Measurements from ENCODE around the gene TTC28.

TTC28 gene

DNA sequence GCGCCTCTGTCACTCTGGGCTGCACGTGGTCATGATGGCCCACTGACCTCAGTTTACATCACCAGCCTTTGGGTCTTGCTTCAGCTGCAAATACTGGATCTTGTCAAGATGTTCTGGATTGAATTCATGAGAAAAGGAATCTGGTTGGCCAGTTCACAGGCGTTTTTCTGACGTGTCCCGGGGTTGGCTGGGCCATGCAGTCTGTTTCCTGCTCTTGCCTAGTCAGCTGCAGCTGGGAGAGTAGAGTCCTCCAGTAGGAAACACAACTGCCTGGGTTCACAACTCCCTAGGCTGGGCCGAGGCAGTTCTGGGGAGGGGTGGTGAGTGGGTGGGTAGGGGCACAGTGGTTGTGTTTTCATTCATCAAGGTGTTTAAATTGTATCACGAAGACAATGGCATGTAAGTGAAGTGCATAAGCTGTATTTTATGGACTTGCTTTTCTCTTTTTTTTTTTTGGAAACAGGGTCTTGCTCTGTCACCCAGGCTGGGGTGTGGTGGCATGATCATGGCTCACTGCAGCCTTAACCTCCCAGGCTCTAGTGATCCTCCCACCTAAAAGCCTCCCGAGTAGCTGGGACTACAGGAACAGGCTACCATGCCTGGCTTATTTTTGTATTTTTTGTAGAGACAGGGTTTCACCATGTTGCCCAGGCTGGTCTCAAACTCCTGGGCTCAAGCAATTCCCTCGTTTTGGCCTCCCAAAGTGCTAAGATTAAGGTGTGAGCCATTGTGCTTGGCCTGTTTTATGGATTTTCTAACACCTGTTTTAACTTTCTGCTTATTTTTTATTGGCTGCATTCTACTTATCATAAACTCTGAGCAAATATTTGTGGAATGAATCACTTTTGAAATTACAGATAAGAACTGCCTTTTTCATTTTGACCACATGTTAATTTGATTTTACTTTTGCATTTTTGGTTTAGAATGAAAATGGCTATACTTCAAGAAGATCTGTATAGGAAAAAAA, 706.6 kb downstream of the TTC28 start:
- DNase-seq (ENCODE audit: low read depth, low spot score), result no peak

DNA sequence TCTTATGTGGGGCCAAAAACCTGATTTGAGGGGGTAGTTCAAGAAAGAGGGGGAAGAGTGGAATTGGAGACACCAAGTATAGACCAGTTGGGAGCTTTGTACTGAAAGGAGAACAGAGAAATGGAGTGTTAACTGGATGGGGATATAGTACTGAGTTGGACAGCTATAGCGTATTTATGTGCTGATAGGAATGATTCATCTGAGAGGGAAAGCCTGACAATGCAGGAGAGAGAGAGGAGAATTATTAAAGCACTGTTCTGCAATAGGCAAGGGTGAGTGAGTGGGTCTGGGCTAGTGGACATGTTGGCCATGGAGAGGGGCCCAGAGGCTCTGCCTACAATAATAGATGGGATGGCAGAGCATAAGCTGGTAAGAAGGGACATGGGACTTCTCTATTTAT, 707.7 kb downstream of the TTC28 start:
- DNase-seq (ENCODE audit: low read depth, low spot score), result no peak

DNA sequence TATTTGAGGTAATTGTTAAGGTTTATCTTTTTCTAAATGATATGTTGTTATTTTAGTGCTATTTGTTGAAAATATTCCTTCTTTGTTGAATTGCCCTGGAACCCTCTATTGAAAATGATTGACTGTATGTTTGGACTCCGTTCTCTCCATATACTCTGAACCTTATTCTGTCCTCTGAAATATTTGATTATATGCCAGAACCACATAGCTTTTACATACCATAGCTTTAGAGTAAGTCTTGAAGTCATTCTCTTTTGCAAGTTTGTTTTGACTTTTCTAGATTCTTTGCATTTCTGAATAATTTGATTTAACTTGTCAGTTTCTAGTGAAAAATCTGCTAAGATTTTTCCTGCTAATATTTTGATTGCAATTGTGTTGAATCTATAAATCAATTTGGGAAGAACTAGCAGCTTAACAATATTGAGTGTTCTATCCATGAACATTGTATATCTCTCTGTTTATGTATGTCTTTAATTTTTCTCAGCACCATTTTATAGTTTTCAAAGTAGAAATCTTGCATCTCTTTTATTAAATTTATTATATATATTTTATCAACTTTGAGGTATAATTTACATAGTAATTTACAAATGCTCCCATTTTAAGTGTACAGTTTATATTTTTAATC, 708.9 kb downstream of the TTC28 start:
- DNase-seq (ENCODE audit: low read depth, low spot score), result no peak

DNA sequence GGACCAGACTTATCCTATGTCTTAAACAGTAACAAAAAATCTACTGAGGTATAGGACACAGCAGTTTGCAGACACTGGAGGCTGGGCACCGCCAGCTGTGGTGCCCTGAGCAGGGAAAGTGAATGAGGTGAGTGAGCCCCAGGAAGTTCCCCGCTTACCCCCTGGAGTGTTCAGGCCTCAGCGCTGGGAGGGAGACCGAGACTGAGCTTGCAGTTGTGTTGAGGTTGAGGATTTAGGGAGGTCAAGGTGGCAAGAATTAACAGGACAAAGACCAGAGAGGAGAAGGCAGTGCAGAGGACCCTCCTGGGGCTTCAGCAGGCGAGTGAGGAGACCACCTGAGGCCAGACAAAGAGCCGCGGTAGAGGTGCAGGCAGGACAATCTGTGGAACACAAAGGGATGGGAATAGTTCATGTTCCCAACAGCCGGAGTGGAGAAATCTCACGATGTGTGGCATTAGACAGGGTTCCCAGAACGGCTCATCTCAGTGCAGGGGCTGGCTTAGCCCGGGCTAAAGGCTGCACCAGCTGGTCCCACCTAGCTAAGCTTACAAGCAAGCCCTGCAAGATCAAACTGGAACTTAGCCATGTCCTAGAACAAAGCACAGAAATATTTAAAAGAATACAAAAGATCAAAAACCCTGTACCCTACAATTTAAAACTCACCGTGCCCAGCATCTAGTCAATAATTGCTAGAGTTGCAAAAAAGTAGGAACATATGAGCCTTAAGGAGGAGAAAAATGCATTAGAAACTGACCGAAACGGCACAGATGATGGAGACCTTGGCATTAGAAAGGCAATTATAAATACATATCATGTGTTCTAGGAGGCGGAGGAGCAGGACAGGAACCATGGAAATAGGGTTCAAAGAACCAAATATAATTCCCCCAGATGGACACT, 713.2 kb downstream of the TTC28 start:
- no peak for DNase-seq (ENCODE audit: low read depth, low spot score)

DNA sequence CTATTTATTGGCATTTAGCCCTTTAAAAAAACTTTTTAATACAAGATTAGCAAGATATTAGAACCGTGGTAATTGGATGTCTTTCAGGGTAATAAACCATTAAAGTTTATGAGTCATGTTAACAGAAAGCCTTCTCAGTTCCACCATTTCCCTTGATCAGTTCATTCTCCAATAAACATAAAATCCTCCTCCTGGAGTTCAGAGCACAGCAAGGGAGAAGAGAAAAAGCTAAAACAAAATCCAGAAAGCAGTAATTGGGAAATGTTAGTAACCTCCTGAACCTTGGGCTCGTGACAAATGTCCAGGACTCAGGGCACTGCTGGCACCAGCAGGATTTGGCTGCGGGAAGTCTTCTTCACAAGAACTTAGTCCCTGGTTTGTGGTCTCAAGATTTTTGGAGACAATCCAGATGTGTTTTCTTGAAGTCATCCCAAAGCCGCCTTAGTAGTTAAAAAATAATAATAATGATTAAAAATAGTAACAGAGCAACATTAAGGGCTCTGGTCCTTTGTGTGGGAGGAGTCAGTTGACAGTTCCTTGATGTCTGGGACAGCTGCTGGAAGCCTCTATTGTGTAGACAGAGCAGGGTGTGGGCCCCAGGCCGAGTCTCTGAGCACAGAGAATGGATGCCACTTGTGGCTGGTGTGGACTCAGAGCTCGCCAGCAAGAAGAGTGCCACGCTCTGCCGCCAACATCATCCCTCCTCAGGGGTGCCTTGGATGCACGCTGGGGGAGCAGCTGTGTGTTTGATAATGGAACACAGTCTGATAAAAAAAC, 717.2 kb downstream of the TTC28 start:
- peak; percentile 28 for DNase-seq (ENCODE audit: low read depth, low spot score)

DNA sequence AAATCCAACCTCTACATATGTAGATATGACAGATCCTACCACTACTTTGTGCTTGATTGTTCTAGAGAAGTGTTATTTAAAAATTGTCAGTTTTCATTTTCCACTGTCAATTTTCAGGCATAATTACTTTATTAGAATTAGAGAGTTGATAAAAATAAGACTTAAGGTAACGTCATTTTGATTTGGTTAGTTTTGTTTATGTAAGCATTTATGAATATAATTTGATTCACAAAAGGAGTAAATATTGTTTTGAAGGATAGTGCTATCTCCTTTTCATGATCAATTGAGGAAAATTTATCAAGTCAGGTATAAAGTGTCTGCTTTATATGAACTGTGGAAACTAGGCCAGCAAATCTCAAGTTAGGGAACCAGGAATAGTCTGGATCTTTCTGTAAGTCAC, 718.0 kb downstream of the TTC28 start:
- no peak for DNase-seq (ENCODE audit: low read depth, low spot score)

DNA sequence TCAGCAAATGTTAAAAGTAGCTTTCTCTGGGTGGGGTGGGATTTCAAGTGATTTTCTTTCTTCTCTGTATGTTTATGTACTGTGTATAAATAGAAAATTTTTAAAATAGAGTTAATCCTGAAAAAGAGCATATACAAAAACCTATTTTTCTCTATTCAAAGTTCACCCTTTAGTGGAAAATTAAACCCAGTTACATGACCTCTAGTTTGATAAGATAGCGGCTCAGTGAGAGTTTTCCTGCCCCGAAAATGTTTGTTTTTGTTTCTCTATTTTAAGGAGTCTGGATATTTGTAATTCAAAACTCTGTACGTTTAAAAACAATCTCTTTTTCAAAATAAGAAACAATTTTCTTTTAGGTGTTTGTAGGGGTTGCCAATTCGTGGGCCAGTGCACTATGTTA, 718.5 kb downstream of the TTC28 start:
- DNase-seq (ENCODE audit: low read depth, low spot score), result no peak

DNA sequence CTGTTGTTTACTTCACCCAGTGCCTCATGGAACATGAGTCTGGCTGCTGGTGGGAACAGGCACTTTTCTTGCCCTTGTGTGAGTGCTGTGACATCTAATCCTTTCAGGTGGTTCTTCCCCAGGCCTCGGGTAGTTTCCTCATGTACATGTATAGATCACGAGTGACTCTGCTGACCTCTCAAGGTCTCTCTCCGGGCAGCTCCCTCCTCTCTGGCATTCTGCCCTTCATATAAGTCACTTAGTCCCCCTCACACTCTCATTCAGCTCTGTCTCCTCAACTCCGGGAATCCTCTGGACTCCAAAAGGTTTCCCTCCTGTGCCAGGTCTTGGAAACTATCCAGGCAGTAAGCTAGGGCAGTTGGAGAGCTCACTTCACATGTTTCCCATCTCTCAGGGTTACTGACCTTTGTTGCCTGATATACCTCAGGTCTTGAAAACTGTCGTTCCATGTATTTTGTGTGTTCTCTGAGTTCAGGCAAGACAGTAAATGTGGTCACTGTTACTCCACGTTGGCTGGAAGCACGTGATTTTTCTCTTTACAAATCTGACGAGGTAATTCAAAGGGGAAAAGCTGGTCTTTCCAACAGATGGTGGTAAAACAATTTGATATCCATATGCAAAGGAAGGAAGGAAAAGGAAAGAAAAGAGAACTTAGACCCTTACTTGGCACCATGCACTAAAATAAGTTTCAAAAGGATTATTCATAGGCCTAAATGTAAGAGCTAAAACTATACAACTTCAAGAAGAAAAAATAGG, 720.1 kb downstream of the TTC28 start:
- DNase-seq (ENCODE audit: low read depth, low spot score), result no peak

DNA sequence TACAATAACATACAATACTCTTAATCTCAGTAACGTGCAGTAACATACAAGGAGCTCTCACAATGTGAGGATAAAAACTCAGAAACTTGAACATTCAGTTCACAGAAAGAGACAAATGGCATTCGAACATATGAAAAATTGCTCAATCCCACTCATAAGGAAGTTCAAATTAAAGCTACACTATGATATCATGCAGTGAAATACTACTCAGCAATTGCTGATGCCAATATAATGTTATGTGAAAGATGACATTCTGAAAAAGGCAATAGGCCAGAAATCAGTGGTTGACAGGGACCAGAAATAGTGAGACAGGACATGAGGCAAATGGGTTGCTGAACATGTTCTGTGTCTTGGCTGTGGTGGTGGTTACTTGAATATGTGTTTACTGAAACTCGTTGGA, 726.9 kb downstream of the TTC28 start:
- no peak for DNase-seq (ENCODE audit: low read depth, low spot score)

DNA sequence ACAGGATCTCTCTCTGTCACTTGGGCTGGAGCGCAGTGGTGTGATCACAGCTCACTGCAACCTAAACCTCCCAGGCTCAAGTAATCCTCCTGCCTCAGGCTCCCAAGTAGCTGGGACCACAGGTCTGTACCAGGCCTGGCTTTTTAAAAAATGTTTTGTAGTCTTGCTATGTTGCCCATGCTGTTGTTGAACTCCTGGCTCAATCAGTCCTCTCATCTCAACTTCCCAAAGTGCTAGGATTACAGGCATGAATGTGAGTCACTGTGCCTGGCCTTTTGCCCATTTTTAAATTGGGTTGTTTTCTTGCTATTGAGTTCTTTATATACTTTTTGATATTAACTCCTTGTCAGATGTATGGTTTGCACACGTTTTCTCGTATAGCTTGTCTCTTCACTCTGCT, 727.5 kb downstream of the TTC28 start:
- peak; percentile 74 for DNase-seq (ENCODE audit: low read depth, low spot score)

DNA sequence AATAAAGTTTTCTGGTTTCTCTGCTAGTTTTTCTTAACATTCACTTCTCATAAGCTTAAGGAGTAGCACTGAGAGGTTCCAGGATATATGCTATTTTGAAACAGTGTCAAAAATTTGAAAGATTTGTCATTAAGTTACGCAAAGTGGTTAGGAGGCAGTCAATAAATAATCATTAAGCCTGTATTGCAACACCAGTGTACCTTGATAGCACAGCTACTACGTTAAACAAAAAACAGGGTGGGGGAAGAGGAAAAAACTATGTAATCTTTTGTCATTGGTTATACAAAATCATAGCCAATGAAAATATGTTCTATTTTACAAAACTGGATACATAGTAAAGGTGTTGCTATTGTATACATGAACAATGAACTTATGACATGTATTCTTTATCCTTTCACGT, 730.2 kb downstream of the TTC28 start:
- DNase-seq (ENCODE audit: low read depth, low spot score), result no peak

DNA sequence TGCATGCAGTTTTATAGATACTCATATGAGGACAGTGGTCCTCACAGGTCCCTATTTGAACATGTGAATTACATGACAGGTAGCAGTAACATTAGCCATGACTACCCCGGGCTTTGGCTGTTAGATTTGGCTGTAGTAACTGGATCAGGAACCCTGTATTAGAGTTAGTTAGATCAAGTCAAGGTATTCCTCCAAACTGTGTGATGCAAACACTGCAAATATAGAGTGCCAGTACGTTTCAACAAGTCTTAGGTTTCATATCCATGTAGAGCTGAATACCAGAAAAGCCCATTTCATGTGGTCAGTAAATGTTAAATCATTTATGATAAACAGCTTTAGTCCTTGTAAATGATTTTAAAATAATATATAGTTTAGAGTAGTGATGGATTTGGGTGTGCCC, 731.1 kb downstream of the TTC28 start:
- DNase-seq (ENCODE audit: low read depth, low spot score), result no peak

DNA sequence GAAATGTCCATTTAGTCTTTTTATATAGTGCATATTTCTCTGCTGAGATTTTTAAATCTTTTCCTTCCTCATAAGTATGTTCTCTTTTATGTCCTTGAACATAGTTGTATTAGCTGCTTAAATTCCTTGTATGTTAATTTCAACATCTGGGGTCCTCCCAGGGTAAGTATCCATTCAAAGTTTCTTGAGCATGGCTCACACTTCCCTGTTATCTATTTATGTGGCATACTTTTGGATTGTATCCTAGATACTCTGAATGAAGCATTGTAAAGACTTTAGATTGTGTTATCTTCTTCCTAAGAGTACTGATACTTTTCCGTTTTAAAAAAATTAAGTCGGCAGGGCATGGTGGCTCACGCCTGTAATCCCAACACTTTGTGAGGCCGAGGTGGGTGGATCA, 732.2 kb downstream of the TTC28 start:
- no peak for DNase-seq (ENCODE audit: low read depth, low spot score)

DNA sequence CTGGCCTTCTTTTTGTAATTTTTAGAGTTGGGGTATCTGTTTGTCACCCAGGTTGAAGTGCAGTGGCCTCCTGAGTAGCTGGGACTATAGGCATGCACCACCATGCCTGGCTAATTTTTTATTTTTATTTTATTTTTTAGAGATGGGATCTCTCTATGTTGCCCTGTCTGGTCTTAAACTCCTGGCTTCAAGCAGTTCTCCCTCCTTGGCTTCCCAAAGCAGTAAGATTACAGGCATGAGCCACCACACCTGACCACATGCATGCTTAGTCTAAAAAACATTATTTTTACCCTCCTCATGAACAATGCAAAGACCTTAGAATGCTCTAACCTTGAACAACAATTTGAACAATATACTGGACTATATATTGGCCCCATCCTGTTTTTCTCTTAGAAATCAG, 738.5 kb downstream of the TTC28 start:
- no peak for DNase-seq (ENCODE audit: low read depth, low spot score)

DNA sequence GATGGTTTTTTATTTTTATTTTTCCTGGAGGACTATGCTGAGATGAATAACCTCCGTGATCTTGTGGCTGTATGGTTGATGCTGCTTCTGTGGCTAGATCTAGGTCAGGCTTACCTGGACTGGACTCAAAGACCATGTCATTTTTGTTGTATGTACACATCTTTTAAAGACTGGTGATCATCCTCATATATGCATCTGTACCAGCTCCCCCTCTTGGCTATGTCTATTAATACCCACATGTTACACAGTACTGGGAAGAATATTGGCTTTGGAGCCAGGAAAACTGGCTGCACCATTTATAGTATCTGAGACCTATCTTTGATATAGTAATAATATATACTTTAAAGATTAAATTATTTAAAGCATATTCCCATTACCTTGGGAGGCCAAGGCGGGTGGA, 742.2 kb downstream of the TTC28 start:
- no peak for DNase-seq (ENCODE audit: low read depth, low spot score)

DNA sequence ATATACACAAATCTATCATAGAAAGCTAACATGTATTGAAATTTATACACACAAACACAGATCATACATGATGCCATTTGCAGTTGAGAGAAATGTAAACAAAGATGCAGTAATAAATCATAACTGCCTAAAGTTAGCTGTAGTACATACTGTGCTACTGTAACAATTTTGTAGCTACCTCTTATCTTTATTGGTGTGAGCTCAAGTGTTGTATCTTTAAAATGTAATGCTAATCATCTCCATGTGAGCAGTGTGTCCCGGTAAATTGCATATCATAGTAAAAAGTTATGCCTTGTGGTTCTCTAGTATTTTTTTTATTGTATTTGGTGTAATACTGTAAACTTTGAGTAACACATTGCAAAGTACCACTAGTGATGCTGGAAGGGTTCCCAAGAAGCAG, 743.7 kb downstream of the TTC28 start:
- DNase-seq (ENCODE audit: low read depth, low spot score), result no peak

DNA sequence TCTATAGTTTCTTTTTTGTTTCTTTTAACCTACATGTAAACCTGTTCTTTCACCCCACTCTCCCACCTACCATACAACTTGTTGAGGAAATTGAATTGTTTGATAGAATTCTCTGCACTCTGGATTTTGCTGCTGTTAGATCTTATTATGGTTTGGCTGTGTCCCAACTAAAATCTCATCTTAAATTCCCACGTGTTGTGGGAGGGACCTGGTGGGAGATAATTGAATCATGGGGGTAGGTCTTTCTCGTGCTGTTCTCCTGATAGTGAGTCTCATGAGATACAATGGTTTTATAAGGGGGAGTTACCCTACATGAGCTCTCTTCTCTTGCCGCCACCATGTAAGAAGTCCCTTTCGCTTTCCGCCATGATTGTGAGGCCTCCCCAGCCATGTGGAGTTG, 745.6 kb downstream of the TTC28 start:
- DNase-seq (ENCODE audit: low read depth, low spot score), result no peak

DNA sequence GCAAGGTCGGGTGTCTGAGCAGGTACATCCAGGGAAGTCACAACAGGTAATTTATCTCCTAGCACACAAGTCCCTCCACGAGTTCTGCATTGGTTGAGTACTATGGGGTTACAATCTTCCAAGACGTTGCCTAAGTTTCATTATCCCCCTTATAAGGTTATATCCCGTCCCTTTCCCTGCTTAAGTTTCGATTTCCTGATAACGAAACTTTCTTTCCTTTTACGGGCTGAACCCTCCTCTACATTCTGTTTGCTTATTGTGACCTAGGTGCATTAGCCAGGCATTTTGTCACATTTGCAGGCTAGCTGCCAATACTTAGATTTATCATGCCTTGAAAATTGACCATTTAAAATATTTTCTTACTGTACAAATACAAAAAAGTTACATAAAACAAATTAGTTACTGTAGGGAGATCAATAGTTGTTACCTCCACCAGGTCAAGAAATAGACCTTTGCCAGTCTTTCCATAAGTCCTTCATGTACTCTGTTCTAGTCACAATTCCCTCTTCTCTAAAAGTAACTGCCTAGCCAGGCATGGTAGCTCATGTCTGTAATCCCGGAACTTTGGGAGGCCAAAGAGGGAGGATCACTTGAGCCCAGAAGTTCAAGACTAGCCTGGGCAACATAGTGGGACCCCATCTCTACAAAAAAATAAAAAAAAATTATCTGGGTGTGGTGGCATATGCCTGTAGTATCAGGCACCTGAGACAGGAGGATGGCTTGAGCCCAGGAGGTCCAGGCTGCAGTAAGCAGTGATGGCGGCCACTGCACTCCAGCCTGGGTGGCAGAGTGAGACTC, 746.3 kb downstream of the TTC28 start:
- DNase-seq (ENCODE audit: low read depth, low spot score), result no peak

DNA sequence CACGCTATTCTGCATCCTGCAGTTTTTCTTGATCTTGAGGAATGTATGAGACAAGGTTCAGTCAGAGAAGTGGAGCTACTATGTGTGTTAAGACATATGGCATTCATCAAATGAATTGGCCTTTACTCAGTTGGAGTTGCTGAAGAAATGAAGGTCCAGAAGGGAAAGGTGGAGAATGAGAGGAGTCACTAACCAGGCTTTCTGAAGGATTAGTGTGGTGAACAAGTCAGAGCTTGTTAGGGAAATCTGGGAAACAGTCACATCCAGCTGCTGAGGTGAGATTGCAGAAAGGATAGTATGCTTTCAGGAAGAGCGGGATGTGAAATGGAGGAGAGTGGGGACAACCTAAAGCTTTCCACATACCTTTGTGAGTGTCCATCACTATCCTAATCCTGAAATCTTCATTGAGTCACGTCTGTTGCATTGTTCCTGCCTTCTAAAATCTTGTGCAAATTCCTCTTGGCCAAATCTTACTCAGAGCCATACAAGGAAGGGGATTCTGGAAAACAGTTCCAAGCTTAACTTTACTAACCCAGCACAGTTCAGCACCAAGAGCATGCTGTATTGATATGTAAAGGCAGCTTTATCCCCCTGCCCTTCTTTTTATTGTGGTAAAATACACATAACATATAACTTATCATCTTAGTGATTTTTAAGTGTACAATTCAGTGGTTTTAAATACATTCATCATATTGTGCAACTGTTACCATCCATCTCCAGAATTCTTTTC, 749.1 kb downstream of the TTC28 start:
- peak; percentile 2 for DNase-seq (ENCODE audit: low read depth, low spot score)

All from astrocyte of the hippocampus (primary cell).